OCI-LY7 (cell line): ENCODE results near the gene RPS6KA2. TPM values are rescaled to one million over a fixed set of nuclear protein-coding genes. Genes with fewer than 3 reads are reported as not detected.
"Not testable (repeated sequence)": the region's sequence is repeated elsewhere in the genome, so short reads cannot be mapped to it uniquely, and the experiment has no call there.

Experiments used
- BruUV-seq: library from RNA; stranded (reverse); fragments of 400-500 nt; replicated peaks from 2 replicates; lab custom pipeline; 2021; lab: Mats Ljungman, UMichigan
- CTCF ChIA-PET: fragments of 300-600 bp; sonication (Branson Sonifier 250); formaldehyde crosslinking; loops from one replicate; lab custom pipeline; 2022; ENCODE audit warnings: antibody characterized with exemption; ENCODE audit not compliant: unreplicated experiment; lab: Charles Lee
- POLR2A ChIA-PET: fragments of 300-600 bp; sonication (Branson Sonifier 250); formaldehyde crosslinking; loops from one replicate; lab custom pipeline; 2022; ENCODE audit warnings: antibody characterized with exemption; lab: Charles Lee
- DNase-seq: peaks from one replicate; pipeline ENCODE4 v3.0.0-alpha.2; 2015; ENCODE audit warnings: low spot score
- H2AFZ ChIP-seq: fragments of 200-600 bp; sonication (generic), shearing (Covaris generic); 2 replicates; pipeline ENCODE4 v1.6.1; 2014; ENCODE audit warnings: mild to moderate bottlenecking, antibody characterized with exemption, low read length, moderate library complexity
- H3K27ac ChIP-seq: fragments of 200-600 bp; sonication (generic); 2 replicates; pipeline ENCODE4 v1.5.1; 2014; ENCODE audit warnings: mixed run types, low read depth, mild to moderate bottlenecking, moderate library complexity, low read length, inconsistent platforms; ENCODE audit not compliant: poor library complexity, severe bottlenecking
- H3K36me3 ChIP-seq: fragments of 200-600 bp; sonication (generic); 2 replicates; pipeline ENCODE4 v1.6.1; 2014; ENCODE audit warnings: mild to moderate bottlenecking, antibody characterized with exemption, low read length, moderate library complexity, mixed read lengths; ENCODE audit not compliant: insufficient read depth
- H3K4me1 ChIP-seq: fragments of 200-600 bp; sonication (generic); 2 replicates; pipeline ENCODE4 v1.5.1; 2014; ENCODE audit warnings: mild to moderate bottlenecking, low read length; ENCODE audit not compliant: insufficient read depth, poor library complexity, severe bottlenecking
- H3K4me2 ChIP-seq: fragments of 200-600 bp; sonication (generic); 2 replicates; pipeline ENCODE4 v1.6.1; 2014; ENCODE audit warnings: mild to moderate bottlenecking, low read length
- H3K4me3 ChIP-seq: fragments of 200-600 bp; sonication (generic); 2 replicates; pipeline ENCODE4 v1.5.1; 2014; ENCODE audit warnings: mild to moderate bottlenecking, low read depth, low read length; ENCODE audit not compliant: poor library complexity, severe bottlenecking
- H3K79me2 ChIP-seq: fragments of 200-600 bp; sonication (generic); 2 replicates; pipeline ENCODE4 v1.6.1; 2016; ENCODE audit warnings: low read depth, mild to moderate bottlenecking, low read length, moderate library complexity, mixed read lengths; ENCODE audit not compliant: insufficient read depth
- H3K9me2 ChIP-seq: fragments of 200-600 bp; sonication (generic); 2 replicates; pipeline ENCODE4 v1.6.1; 2016; ENCODE audit warnings: mild to moderate bottlenecking, low read length, mixed read lengths; ENCODE audit not compliant: insufficient read depth
- H3K9me3 ChIP-seq: fragments of 200-600 bp; sonication (generic); 2 replicates; pipeline ENCODE4 v1.6.1; 2014; ENCODE audit warnings: mild to moderate bottlenecking, mixed run types, low read length, mixed read lengths
- H4K20me1 ChIP-seq: fragments of 200-600 bp; sonication (generic); 2 replicates; pipeline ENCODE4 v1.6.1; 2014; ENCODE audit warnings: mild to moderate bottlenecking, antibody characterized with exemption, low read length, moderate library complexity, mixed read lengths; ENCODE audit not compliant: insufficient read depth
- CTCF ChIP-seq: fragments of 200-600 bp; sonication (generic); conservative IDR thresholded peaks from 2 replicates; pipeline ENCODE4 v1.5.1; 2014; ENCODE audit warnings: mild to moderate bottlenecking, antibody characterized with exemption, low read length, moderate library complexity, mixed read lengths
- EZH2phosphoT487 ChIP-seq: fragments of 200-600 bp; sonication (generic); IDR thresholded peaks from 2 replicates; pipeline ENCODE4 v1.6.1; 2018; ENCODE audit warnings: low read depth, borderline replicate concordance, mild to moderate bottlenecking, mixed run types, antibody characterized with exemption, low read length, moderate library complexity, mixed read lengths
- intact Hi-C: fragments of 100-400 bp; cut with micrococcal nuclease; formaldehyde crosslinking; loops from one replicate; pipeline ENCODE4 v1.10.0; 2022; ENCODE audit not compliant: unreplicated experiment
- total RNA-seq, 2 experiments: library from RNA; depleted of rRNA in 1 of 2; stranded (reverse); fragments of >200 nt in 1 of 2; shearing (Covaris generic) in 1 of 2; gene quantifications; 2 replicates each; pipeline ENCODE4 v1.2.3, GENCODE V29; 2014 to 2022

The RPS6KA2 gene
- total RNA-seq, 2 experiments from 2014 or later: 0.69 to 1.9 TPM

GRCh38 chr6:166402582-166403277 lies 224.3 kb downstream of the RPS6KA2 start:
- BruUV-seq: no TSS peak
- ChIA-PET CTCF (no interaction called here), POLR2A (no interaction called here)
- no peaks in the 10 kb centered on the region for H3K9me2 ChIP-seq
- intact Hi-C loops: loop anchor here (5.0 kb wide), 1 partner anchor 245 kb away; no protein-coding TSS in a partner anchor
- H2AFZ ChIP-seq: no peak overlapping the region
- H3K36me3 ChIP-seq: no peaks in the 10 kb centered on the region
- H4K20me1 ChIP-seq: no peaks in the 10 kb centered on the region
- no peak for DNase-seq
- no peak for TF ChIP-seq EZH2phosphoT487
- TF ChIP-seq CTCF: no peak
- H3K9me3 ChIP-seq: no peaks in the 10 kb centered on the region
- peaks cover 4% of the 10 kb centered on the region for H3K4me1 ChIP-seq
- no peak overlapping the region for H3K27ac ChIP-seq
- no peak overlapping the region for H3K4me3 ChIP-seq
- no peak overlapping the region for H3K4me2 ChIP-seq
- H3K79me2 ChIP-seq: no peaks in the 10 kb centered on the region

- CTCF ChIA-PET: interaction anchor here (0.6 to 1.5 kb wide), 8 partner anchors 8 to 126 kb away, joined by 3 to 5 read pairs (median 3); no protein-coding TSS in a partner anchor
- TF ChIP-seq CTCF: peak; percentile 84
- not testable (repeated sequence) for H3K9me2 ChIP-seq, H3K79me2 ChIP-seq, H4K20me1 ChIP-seq, H3K9me3 ChIP-seq, H3K36me3 ChIP-seq, H3K4me2 ChIP-seq, H2AFZ ChIP-seq, H3K27ac ChIP-seq, H3K4me3 ChIP-seq, H3K4me1 ChIP-seq, BruUV-seq
- DNase-seq: peak; percentile 83
- POLR2A ChIA-PET: interaction anchor here (1.2 to 1.8 kb wide), 3 partner anchors 9 to 91 kb away, joined by 3 to 7 read pairs (median 5); no protein-coding TSS in a partner anchor
- intact Hi-C loops: loop anchor here (1.0 to 5.0 kb wide), 4 partner anchors 87 to 516 kb away; no protein-coding TSS in a partner anchor
These were observed 226.3 kb downstream of the RPS6KA2 start for GRCh38 chr6:166400649-166401250.
